Stimulated activated CD4-positive, alpha-beta T cell treated with anti-CD3 and anti-CD28 coated beads, Interleukin-2, amount 100 ng/mL, for 4 hours (primary cell): ENCODE data around the gene KCNMA1.

Experiments used
- DNase-seq: peaks from one replicate; pipeline ENCODE4 v3.0.0-alpha.2; 2020; ENCODE audit warnings: low read depth

Gene KCNMA1

GRCh38 chr10:77296534-77297392, 340.8 kb downstream of the KCNMA1 start:
- no peak for DNase-seq

- no peak for DNase-seq
Observed at GRCh38 chr10:77293773-77294172, 343.8 kb downstream of the KCNMA1 start.

GRCh38 chr10:77293347-77293746, 344.3 kb downstream of the KCNMA1 start:
- DNase-seq, result no peak

GRCh38 chr10:77291596-77292505, 345.8 kb downstream of the KCNMA1 start:
- no peak for DNase-seq

GRCh38 chr10:77290528-77291155, 347.0 kb downstream of the KCNMA1 start:
- no peak for DNase-seq

- no peak for DNase-seq
Observed at GRCh38 chr10:77289790-77290189, 347.8 kb downstream of the KCNMA1 start.

- DNase-seq, result no peak
Observed at GRCh38 chr10:77289027-77289501, 348.5 kb downstream of the KCNMA1 start.

- DNase-seq, result no peak
Observed at GRCh38 chr10:77287647-77288120, 349.9 kb downstream of the KCNMA1 start.

- DNase-seq, result no peak
Observed at GRCh38 chr10:77286531-77287508, 350.8 kb downstream of the KCNMA1 start.

- DNase-seq, result no peak
Observed at GRCh38 chr10:77285529-77286182, 352.0 kb downstream of the KCNMA1 start.

- DNase-seq, result no peak
Observed at GRCh38 chr10:77284797-77285196, 352.8 kb downstream of the KCNMA1 start.

- no peak for DNase-seq
Observed at GRCh38 chr10:77283326-77283725, 354.3 kb downstream of the KCNMA1 start.

- DNase-seq, result no peak
Observed at GRCh38 chr10:77282163-77282562, 355.4 kb downstream of the KCNMA1 start.

GRCh38 chr10:77281719-77282118, 355.9 kb downstream of the KCNMA1 start:
- DNase-seq, result no peak

GRCh38 chr10:77279207-77279606, 358.4 kb downstream of the KCNMA1 start:
- DNase-seq, result no peak

GRCh38 chr10:77274046-77274795, 363.4 kb downstream of the KCNMA1 start:
- no peak for DNase-seq

GRCh38 chr10:77269163-77269562, 368.4 kb downstream of the KCNMA1 start:
- DNase-seq, result no peak

GRCh38 chr10:77268721-77269120, 368.9 kb downstream of the KCNMA1 start:
- no peak for DNase-seq
